Measurements from ENCODE around the gene SYNGR4.

The SYNGR4 gene

DNA sequence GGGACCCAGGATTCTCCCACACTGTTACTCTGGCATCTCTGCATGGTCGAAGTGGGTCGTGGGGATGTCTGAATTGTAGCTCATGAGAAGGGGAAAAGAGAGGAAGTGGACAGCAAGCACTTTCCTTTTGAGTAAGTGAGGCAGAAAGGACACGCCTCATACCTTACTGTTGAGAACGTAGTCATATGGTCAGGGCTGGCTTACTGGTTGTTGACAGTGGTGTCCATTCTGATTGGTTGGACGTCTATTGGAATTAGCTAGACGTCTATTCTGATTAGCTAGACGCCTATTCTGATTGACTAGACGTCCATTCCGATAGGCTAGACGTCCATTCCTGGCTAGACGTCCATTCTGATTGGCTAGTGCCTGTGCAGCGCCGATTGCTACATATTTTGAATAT lies 41.7 kb downstream of the SYNGR4 start:
- H3K9me3 ChIP-seq (ENCODE audit: control insufficient read depth, low read length), result no peaks in the 10 kb centered on the region
- H3K27ac ChIP-seq (ENCODE audit: insufficient read depth, low read depth, low read length, poor library complexity, severe bottlenecking), result no peak overlapping the region
- H3K4me3 ChIP-seq (ENCODE audit: insufficient read depth, low read depth, low read length), result no peak overlapping the region
- no peaks in the 10 kb centered on the region for H3K27me3 ChIP-seq (ENCODE audit: control insufficient read depth, insufficient read depth, low read length, poor library complexity, severe bottlenecking)
- H3K4me1 ChIP-seq (ENCODE audit: control insufficient read depth, insufficient read depth, low read length), result no peaks in the 10 kb centered on the region
- H3K36me3 ChIP-seq (ENCODE audit: control insufficient read depth, insufficient read depth, low read length), result no peaks in the 10 kb centered on the region
- WGBS, 2 experiments, result 92% methylated on average over 13 of the region's 13 CpGs

DNA sequence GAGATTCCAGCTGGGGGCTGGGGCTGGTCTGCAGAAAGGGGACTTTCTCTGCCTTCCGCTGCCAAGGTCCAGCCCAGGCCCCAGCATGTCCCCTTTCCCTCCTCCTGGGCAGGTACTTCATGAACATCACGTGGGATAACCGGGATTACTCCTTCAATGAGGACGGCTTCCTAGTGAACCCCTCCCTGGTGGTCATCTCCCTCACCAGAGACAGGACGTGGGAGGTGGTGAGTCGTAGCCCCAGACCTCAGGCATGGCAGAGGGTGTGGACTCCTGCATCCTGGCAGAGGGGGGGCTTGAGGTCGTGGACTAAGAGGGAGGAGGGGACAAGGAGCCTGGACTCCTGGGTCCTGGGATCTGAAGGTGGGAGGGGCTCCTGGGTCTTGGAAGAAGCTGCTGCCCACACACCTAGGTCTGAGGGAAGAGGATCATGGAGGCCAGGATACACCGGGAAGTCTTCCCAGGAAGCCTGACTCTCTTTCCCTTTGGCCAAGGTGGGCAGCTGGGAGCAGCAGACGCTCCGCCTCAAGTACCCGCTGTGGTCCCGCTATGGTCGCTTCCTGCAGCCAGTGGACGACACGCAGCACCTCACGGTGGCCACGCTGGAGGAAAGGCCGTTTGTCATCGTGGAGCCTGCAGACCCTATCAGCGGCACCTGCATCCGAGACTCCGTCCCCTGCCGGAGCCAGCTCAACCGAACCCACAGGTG lies 49.9 kb downstream of the SYNGR4 start:
- Histone ChIP-seq H3K27ac (ENCODE audit: insufficient read depth, low read depth, low read length, poor library complexity, severe bottlenecking) (no peak overlapping the region), H3K27me3 (ENCODE audit: control insufficient read depth, insufficient read depth, low read length, poor library complexity, severe bottlenecking) (peaks cover 10% of the 10 kb centered on the region), H3K36me3 (ENCODE audit: control insufficient read depth, insufficient read depth, low read length) (no peaks in the 10 kb centered on the region), H3K9me3 (ENCODE audit: control insufficient read depth, low read length) (no peaks in the 10 kb centered on the region), H3K4me1 (ENCODE audit: control insufficient read depth, insufficient read depth, low read length) (peaks cover 4% of the 10 kb centered on the region), H3K4me3 (ENCODE audit: insufficient read depth, low read depth, low read length) (peak overlapping the region; percentile 32)
- 48 to 56% methylated on average over 24 of the region's 24 CpGs for WGBS, 2 experiments

DNA sequence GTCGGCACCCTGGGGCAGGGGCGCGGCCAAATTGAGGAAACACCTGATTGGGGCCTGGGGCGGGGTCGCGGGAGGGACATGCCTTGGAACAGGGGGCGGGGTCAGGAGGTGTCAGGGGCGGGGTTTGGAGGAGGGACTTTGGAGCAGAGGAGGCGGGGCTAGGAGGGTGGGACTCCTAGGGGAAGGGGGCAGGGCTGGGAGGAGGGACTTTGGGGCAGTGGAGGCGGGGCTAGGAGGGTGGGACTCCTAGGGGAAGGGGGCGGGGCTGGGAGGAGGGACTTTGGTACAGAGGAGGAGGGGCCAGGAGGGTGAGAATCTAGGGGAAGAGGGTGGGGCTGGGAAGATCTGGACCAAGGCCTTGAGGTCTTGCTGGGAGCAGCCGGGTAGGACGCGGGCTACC lies 51.2 kb downstream of the SYNGR4 start:
- H3K9me3 ChIP-seq (ENCODE audit: control insufficient read depth, low read length), result no peaks in the 10 kb centered on the region

DNA sequence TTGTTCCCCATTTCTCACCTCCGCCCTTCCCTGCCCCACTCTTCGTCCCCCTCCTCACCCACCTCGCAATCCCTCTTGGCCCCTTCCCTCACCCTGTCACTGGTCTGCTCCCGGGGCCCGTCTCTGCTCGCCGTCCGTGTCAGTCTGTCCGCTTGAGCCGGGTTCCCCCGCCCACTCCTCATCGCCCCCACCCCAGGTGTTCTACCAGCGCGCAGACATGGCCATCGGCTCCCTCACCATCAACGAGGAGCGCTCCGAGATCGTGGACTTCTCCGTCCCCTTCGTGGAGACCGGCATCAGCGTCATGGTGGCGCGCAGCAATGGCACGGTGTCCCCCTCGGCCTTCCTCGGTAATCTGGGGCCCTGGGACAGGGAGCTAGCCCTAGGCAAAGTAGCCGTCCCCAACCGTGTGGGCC lies 51.6 kb downstream of the SYNGR4 start:
- Histone ChIP-seq H3K36me3 (ENCODE audit: control insufficient read depth, insufficient read depth, low read length) (no peaks in the 10 kb centered on the region), H3K27ac (ENCODE audit: insufficient read depth, low read depth, low read length, poor library complexity, severe bottlenecking) (no peak overlapping the region), H3K9me3 (ENCODE audit: control insufficient read depth, low read length) (no peaks in the 10 kb centered on the region), H3K4me3 (ENCODE audit: insufficient read depth, low read depth, low read length) (no peak overlapping the region), H3K4me1 (ENCODE audit: control insufficient read depth, insufficient read depth, low read length) (peaks cover 4% of the 10 kb centered on the region), H3K27me3 (ENCODE audit: control insufficient read depth, insufficient read depth, low read length, poor library complexity, severe bottlenecking) (peaks cover 10% of the 10 kb centered on the region)
- WGBS, 2 experiments, result 94% methylated on average over 30 of the region's 30 CpGs

More for the DNA sequence above, 51.2 kb downstream of the SYNGR4 start:
- Histone ChIP-seq H3K27ac (ENCODE audit: insufficient read depth, low read depth, low read length, poor library complexity, severe bottlenecking) (no peak overlapping the region), H3K27me3 (ENCODE audit: control insufficient read depth, insufficient read depth, low read length, poor library complexity, severe bottlenecking) (peaks cover 10% of the 10 kb centered on the region), H3K4me1 (ENCODE audit: control insufficient read depth, insufficient read depth, low read length) (peaks cover 4% of the 10 kb centered on the region), H3K36me3 (ENCODE audit: control insufficient read depth, insufficient read depth, low read length) (no peaks in the 10 kb centered on the region), H3K4me3 (ENCODE audit: insufficient read depth, low read depth, low read length) (no peak overlapping the region)
- 68 to 73% methylated on average over 14 of the region's 14 CpGs for WGBS, 2 experiments

DNA sequence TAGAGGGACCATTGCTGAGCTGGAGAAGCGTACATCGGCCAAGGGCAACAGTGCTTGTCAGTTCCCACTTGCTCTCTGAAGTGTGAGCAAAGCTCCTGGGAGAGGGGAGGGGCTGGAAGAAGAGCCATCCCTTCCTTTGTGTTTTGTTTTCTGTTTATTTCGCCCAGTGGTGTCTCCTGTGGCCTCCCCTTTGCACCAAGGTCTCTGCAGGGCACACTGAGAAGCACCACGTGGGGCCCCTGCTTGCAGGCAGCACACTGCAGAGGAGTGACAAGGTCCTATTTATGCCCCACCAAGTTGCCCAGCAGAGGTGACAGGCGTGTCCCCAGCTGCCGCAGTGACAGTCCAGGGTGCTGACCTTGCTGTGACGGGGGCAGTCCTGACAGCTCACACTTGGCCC lies 53.3 kb downstream of the SYNGR4 start:
- H3K9me3 ChIP-seq (ENCODE audit: control insufficient read depth, low read length), result no peaks in the 10 kb centered on the region
- H3K4me1 ChIP-seq (ENCODE audit: control insufficient read depth, insufficient read depth, low read length), result peaks cover 4% of the 10 kb centered on the region
- no peaks in the 10 kb centered on the region for H3K36me3 ChIP-seq (ENCODE audit: control insufficient read depth, insufficient read depth, low read length)
- WGBS, 2 experiments, result 80 to 83% methylated on average over 7 of the region's 7 CpGs
- H3K27me3 ChIP-seq (ENCODE audit: control insufficient read depth, insufficient read depth, low read length, poor library complexity, severe bottlenecking), result peaks cover 10% of the 10 kb centered on the region
- H3K27ac ChIP-seq (ENCODE audit: insufficient read depth, low read depth, low read length, poor library complexity, severe bottlenecking), result no peak overlapping the region
- no peak overlapping the region for H3K4me3 ChIP-seq (ENCODE audit: insufficient read depth, low read depth, low read length)

DNA sequence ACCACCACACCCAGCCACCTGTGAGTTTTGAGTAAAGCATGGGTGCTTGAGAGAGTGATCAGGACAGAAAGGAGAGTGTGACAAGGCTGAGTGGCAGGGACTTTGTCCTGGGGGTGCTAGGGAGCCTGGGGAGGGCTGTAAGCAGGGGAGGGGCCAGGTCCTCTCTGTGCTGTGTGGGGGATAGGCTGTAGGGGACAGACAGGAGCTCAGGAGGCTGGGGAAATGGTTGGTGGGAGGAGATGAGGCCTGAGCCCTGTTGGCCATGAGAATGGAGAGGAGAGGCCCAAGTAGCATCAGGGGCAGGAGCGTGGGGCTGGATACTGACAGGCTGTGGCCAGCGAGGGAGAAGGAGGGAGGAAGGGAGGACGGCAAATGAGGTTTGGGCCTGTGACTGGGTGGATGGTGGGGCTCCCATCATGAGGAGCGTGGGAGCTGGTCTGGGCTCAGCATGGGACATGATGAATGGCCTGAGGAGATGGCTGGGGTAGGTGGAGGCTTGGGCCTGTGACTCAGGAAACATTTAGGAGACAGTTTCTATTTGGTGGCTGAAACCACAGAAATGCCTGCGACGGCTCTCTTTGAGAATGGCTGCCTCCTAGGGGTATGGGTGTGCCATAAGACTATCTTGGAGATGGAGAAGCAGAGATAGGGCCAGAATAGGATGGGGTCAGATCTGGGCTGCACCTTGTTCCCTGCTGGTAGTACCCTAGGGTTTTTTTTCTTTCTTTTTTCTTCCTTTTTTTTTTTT lies 54.3 kb downstream of the SYNGR4 start:
- 85% methylated on average over 6 of the region's 6 CpGs for WGBS, 2 experiments
- peaks cover 4% of the 10 kb centered on the region for H3K4me1 ChIP-seq (ENCODE audit: control insufficient read depth, insufficient read depth, low read length)
- no peak overlapping the region for H3K27ac ChIP-seq (ENCODE audit: insufficient read depth, low read depth, low read length, poor library complexity, severe bottlenecking)

DNA sequence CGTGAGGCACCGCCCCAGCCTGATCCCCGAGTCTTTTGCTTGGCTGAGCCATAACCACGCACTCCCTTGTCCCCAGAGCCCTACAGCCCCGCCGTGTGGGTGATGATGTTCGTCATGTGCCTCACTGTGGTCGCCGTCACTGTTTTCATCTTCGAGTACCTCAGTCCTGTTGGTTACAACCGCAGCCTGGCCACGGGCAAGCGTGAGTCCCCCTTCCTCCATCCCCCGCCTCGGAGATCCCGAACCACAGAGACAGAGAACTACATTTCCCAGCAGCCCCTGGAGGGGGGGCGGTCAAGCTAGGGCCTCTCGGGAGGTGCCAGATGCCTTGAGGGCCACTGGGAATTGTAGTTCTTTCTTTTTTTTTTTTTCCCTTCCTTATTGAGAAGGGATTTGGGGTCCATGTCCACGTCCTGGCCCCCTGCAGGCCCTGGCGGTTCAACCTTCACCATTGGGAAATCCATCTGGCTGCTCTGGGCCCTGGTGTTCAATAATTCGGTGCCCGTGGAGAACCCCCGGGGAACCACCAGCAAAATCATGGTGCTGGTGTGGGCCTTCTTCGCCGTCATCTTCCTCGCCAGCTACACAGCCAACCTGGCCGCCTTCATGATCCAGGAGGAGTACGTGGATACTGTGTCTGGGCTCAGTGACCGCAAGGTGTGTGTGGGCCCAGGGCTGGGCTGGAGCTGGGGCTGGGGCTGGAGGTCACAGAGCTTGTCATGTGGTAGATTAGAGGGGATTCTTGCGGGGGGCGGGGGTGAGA lies 55.2 kb downstream of the SYNGR4 start:
- Histone ChIP-seq H3K27me3 (ENCODE audit: control insufficient read depth, insufficient read depth, low read length, poor library complexity, severe bottlenecking) (peaks cover 6% of the 10 kb centered on the region), H3K36me3 (ENCODE audit: control insufficient read depth, insufficient read depth, low read length) (no peaks in the 10 kb centered on the region), H3K4me3 (ENCODE audit: insufficient read depth, low read depth, low read length) (no peak overlapping the region), H3K9me3 (ENCODE audit: control insufficient read depth, low read length) (no peaks in the 10 kb centered on the region), H3K27ac (ENCODE audit: insufficient read depth, low read depth, low read length, poor library complexity, severe bottlenecking) (no peak overlapping the region), H3K4me1 (ENCODE audit: control insufficient read depth, insufficient read depth, low read length) (peaks cover 4% of the 10 kb centered on the region)
- 73 to 74% methylated on average over 29 to 30 of the region's 31 CpGs for whole genome bisulfite sequencing, 2 experiments

More for the DNA sequence above, 54.3 kb downstream of the SYNGR4 start:
- Histone ChIP-seq H3K4me3 (ENCODE audit: insufficient read depth, low read depth, low read length) (no peak overlapping the region), H3K36me3 (ENCODE audit: control insufficient read depth, insufficient read depth, low read length) (no peaks in the 10 kb centered on the region), H3K9me3 (ENCODE audit: control insufficient read depth, low read length) (no peaks in the 10 kb centered on the region), H3K27me3 (ENCODE audit: control insufficient read depth, insufficient read depth, low read length, poor library complexity, severe bottlenecking) (peaks cover 10% of the 10 kb centered on the region)

DNA sequence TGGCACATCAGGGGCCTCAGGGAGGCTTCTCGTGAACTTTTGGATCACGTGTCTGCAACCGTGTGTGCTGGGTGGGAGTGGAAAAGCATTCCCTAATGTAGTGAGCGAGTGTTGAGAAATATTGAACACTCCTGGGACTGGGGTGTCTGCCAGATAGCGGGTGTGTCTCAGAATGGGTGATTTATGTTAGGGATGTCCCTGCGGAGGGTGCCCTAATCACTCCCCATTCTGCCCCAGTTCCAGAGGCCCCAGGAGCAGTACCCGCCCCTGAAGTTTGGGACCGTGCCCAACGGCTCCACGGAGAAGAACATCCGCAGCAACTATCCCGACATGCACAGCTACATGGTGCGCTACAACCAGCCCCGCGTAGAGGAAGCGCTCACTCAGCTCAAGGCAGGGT lies 57.4 kb downstream of the SYNGR4 start:
- Histone ChIP-seq H3K36me3 (ENCODE audit: control insufficient read depth, insufficient read depth, low read length) (no peaks in the 10 kb centered on the region), H3K27ac (ENCODE audit: insufficient read depth, low read depth, low read length, poor library complexity, severe bottlenecking) (no peak overlapping the region), H3K4me1 (ENCODE audit: control insufficient read depth, insufficient read depth, low read length) (peaks cover 4% of the 10 kb centered on the region), H3K27me3 (ENCODE audit: control insufficient read depth, insufficient read depth, low read length, poor library complexity, severe bottlenecking) (no peaks in the 10 kb centered on the region), H3K4me3 (ENCODE audit: insufficient read depth, low read depth, low read length) (no peak overlapping the region), H3K9me3 (ENCODE audit: control insufficient read depth, low read length) (no peaks in the 10 kb centered on the region)
- 87 to 91% methylated on average over 16 of the region's 16 CpGs for WGBS, 2 experiments

DNA sequence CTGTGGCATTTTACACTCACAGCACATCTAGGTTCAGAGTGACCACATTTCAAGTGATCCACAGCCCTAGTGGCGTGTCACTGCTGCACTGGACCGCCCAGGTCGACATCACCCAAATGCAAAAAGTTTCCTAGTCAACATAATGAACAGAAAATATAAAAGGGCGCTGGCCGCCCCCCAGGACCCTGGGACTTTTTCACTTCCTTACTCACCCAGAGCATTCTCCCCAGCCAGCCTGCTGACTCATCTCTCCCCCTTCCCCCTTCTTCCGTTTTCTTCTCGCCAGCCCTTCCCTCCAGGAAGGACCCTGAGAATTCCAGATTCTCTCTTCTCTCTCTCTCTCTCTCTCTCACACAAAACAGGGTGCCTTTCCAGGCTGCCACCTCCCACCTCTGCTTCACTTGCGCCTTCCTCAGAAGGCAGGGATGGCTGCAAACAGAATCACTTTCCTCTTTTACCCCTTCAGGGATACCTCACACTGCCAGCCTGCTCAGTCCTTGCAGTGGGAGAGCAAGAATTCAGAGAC lies 60.6 kb downstream of the SYNGR4 start:
- Histone ChIP-seq H3K4me1 (ENCODE audit: control insufficient read depth, insufficient read depth, low read length) (no peaks in the 10 kb centered on the region), H3K4me3 (ENCODE audit: insufficient read depth, low read depth, low read length) (no peak overlapping the region), H3K27me3 (ENCODE audit: control insufficient read depth, insufficient read depth, low read length, poor library complexity, severe bottlenecking) (no peaks in the 10 kb centered on the region), H3K36me3 (ENCODE audit: control insufficient read depth, insufficient read depth, low read length) (no peaks in the 10 kb centered on the region), H3K27ac (ENCODE audit: insufficient read depth, low read depth, low read length, poor library complexity, severe bottlenecking) (peak overlapping the region; percentile 26), H3K9me3 (ENCODE audit: control insufficient read depth, low read length) (no peaks in the 10 kb centered on the region)
- WGBS, 2 experiments, result 44 to 54% methylated on average over 8 of the region's 8 CpGs

Measured in ectodermal cell (in vitro differentiated cells).